ENCODE measurements around the gene JAKMIP2.
"Not testable (repeated sequence)": the region's sequence is repeated elsewhere in the genome, so short reads cannot be mapped to it uniquely, and the experiment has no call there.

The JAKMIP2 gene

GRCh38 chr5:147782110-147783028 lies at the start of gene JAKMIP2:
TSS of gene JAKMIP2 (minus strand) at chr5:147782728. CDS start at chr5:147671806, 110,922 bp downstream.
- peak; percentile 90 for DNase-seq

- no peak for DNase-seq
Measured at GRCh38 chr5:147831465-147831864, 48.9 kb upstream of the JAKMIP2 start, which contains the start of gene SPINK1. TSS of gene SPINK1 (minus strand) at chr5:147831671. CDS start at chr5:147831577, 94 bp downstream.

GRCh38 chr5:147830035-147830434 lies 47.5 kb upstream of the JAKMIP2 start:
- DNase-seq = no peak

- not testable (repeated sequence) for DNase-seq
Measured at GRCh38 chr5:147827017-147827416, 44.5 kb upstream of the JAKMIP2 start.

- no peak for DNase-seq
Measured at GRCh38 chr5:147826361-147826760, 43.8 kb upstream of the JAKMIP2 start.

- peak; percentile 52 for DNase-seq
Measured at GRCh38 chr5:147822686-147823491, 40.4 kb upstream of the JAKMIP2 start.

- DNase-seq = not testable (repeated sequence)
Measured at GRCh38 chr5:147822222-147822621, 39.7 kb upstream of the JAKMIP2 start.

GRCh38 chr5:147821766-147822165 lies 39.2 kb upstream of the JAKMIP2 start:
- DNase-seq = no peak

- no peak for DNase-seq
Measured at GRCh38 chr5:147819261-147819770, 36.8 kb upstream of the JAKMIP2 start.

GRCh38 chr5:147818290-147818689 lies 35.8 kb upstream of the JAKMIP2 start:
- no peak for DNase-seq

- DNase-seq = no peak
Measured at GRCh38 chr5:147813696-147814095, 31.2 kb upstream of the JAKMIP2 start.

GRCh38 chr5:147809830-147810666 lies 27.5 kb upstream of the JAKMIP2 start:
- DNase-seq = no peak

GRCh38 chr5:147805030-147805454 lies 22.5 kb upstream of the JAKMIP2 start:
- no peak for DNase-seq

- DNase-seq = no peak
Measured at GRCh38 chr5:147804334-147804733, 21.8 kb upstream of the JAKMIP2 start.

GRCh38 chr5:147803926-147804325 lies 21.4 kb upstream of the JAKMIP2 start:
- no peak for DNase-seq

GRCh38 chr5:147803161-147803560 lies 20.6 kb upstream of the JAKMIP2 start:
- not testable (repeated sequence) for DNase-seq

GRCh38 chr5:147801461-147801860 lies 18.9 kb upstream of the JAKMIP2 start:
- DNase-seq = no peak

- no peak for DNase-seq
Measured at GRCh38 chr5:147800491-147800890, 18.0 kb upstream of the JAKMIP2 start.

GRCh38 chr5:147796556-147797308 lies 14.2 kb upstream of the JAKMIP2 start:
- no peak for DNase-seq

GRCh38 chr5:147791181-147791580 lies 8.7 kb upstream of the JAKMIP2 start:
- no peak for DNase-seq

- no peak for DNase-seq
Measured at GRCh38 chr5:147789820-147790219, 7.3 kb upstream of the JAKMIP2 start.

GRCh38 chr5:147788023-147788422 lies 5.5 kb upstream of the JAKMIP2 start:
- DNase-seq = no peak
